A549 (cell line): ENCODE results near the gene TNFRSF21. TPM values are rescaled to one million over a fixed set of nuclear protein-coding genes. Genes with fewer than 3 reads are reported as not detected.

Experiments used
- ATAC-seq, 2 experiments: fragments of 200-7000 bp in 1 of 2; fragments of >200 bp in 1 of 2; cut with Nextera tagmentation in 1 of 2; cut with Tn5 transposase in 1 of 2; 3 replicates each; pipeline versions ENCODE4 v1.8.0 to v1.9.1; 2018 to 2020; ENCODE audit warnings: mild to moderate bottlenecking in 1 of 2, moderate library complexity in 1 of 2
- CTCF ChIA-PET: fragments of 300-600 bp; sonication (Branson Sonifier 250); formaldehyde crosslinking; extraction: SDS; loops from one replicate; lab custom pipeline; 2021; ENCODE audit warnings: antibody characterized with exemption, inconsistent platforms; lab: Yijun Ruan, JAX
- POLR2A ChIA-PET: fragments of 350-600 bp; formaldehyde crosslinking; extraction: SDS; loops from one replicate; lab custom pipeline; 2021; ENCODE audit warnings: antibody characterized with exemption, inconsistent platforms; lab: Yijun Ruan, JAX
- DNase-seq, 2 experiments: peaks; one replicate each; pipeline versions ENCODE4 v3.0.0 to v3.0.0-alpha.2; 2011 to 2016; ENCODE audit warnings: low read depth in 1 of 2, low spot score in 1 of 2
- FAIRE-seq: peaks from 2 replicates; lab custom pipeline; 2011; peaks lifted over from hg19 to GRCh38; lab: Jason Lieb, UNC
- H3K27ac ChIP-seq, 2 experiments: fragments of >200 bp; sonication (Bioruptor Twin); formaldehyde crosslinking; 3 replicates each; pipeline ENCODE4 v1.5.1; 2016 to 2017
- H3K4me1 ChIP-seq: fragments of >200 bp; sonication (Bioruptor Twin); formaldehyde crosslinking; 3 replicates; pipeline ENCODE4 v1.6.1; 2016
- H3K4me2 ChIP-seq: fragments of >200 bp; sonication (Bioruptor Twin); formaldehyde crosslinking; 3 replicates; pipeline ENCODE4 v1.6.1; 2016
- H3K4me3 ChIP-seq: fragments of >200 bp; sonication (Bioruptor Twin); formaldehyde crosslinking; 3 replicates; pipeline ENCODE4 v1.5.1; 2016
- H3K9me3 ChIP-seq: fragments of >200 bp; sonication (Bioruptor Twin); formaldehyde crosslinking; 3 replicates; pipeline ENCODE4 v1.6.1; 2016
- ATOH8 ChIP-seq: fragments of 250-450 bp; sonication (Bioruptor Pico); IDR thresholded peaks from 2 replicates; pipeline ENCODE4 v1.5.0; 2020; ENCODE audit warnings: low read depth, mild to moderate bottlenecking, moderate library complexity
- CBX8 ChIP-seq: fragments of 200-600 bp; sonication (generic); IDR thresholded peaks from 2 replicates; pipeline ENCODE4 v1.6.1; 2016
- E2F6 ChIP-seq: IDR thresholded peaks from 2 replicates; pipeline ENCODE4 v1.6.1; 2012; ENCODE audit warnings: low read depth, borderline replicate concordance
- EHF ChIP-seq: fragments of 250-450 bp; sonication (Bioruptor Pico); IDR thresholded peaks from 2 replicates; pipeline ENCODE4 v1.5.0; 2020; ENCODE audit warnings: mild to moderate bottlenecking
- FOXS1 ChIP-seq: fragments of 250-450 bp; sonication (Bioruptor Pico); IDR thresholded peaks from 2 replicates; pipeline ENCODE4 v1.5.0; 2020; ENCODE audit warnings: mild to moderate bottlenecking, moderate library complexity
- HDAC2 ChIP-seq: fragments of 200-600 bp; sonication (generic); IDR thresholded peaks from 2 replicates; pipeline ENCODE4 v1.6.1; 2016
- HMGXB4 ChIP-seq: fragments of 250-450 bp; sonication (Bioruptor Pico); IDR thresholded peaks from 2 replicates; pipeline ENCODE4 v1.5.0; 2021; ENCODE audit warnings: mild to moderate bottlenecking, moderate library complexity, borderline replicate concordance
- HOXB5 ChIP-seq: fragments of 250-450 bp; sonication (Bioruptor Pico); IDR thresholded peaks from 2 replicates; pipeline ENCODE4 v1.5.0; 2020; ENCODE audit warnings: mild to moderate bottlenecking, moderate library complexity
- KDM1A ChIP-seq: fragments of 200-600 bp; sonication (generic); IDR thresholded peaks from 2 replicates; pipeline ENCODE4 v1.6.1; 2016; ENCODE audit warnings: low read depth, mild to moderate bottlenecking
- MAX ChIP-seq: IDR thresholded peaks from 2 replicates; pipeline ENCODE4 v1.6.1; 2012
- NR3C1 ChIP-seq: fragments of >200 bp; sonication (Bioruptor Twin); formaldehyde crosslinking; IDR thresholded peaks from 3 replicates; pipeline ENCODE4 v1.6.1; 2017
- POLR2AphosphoS2 ChIP-seq: conservative IDR thresholded peaks from 2 replicates; pipeline ENCODE4 v1.6.1; 2012; ENCODE audit warnings: low read length, improper control_type of control experiment, inconsistent platforms
- RARB ChIP-seq: fragments of 250-450 bp; sonication (Bioruptor Pico); IDR thresholded peaks from 2 replicates; pipeline ENCODE4 v1.8.0; 2021; ENCODE audit warnings: mild to moderate bottlenecking, moderate library complexity
- REST ChIP-seq: fragments of 200-600 bp; sonication (generic); IDR thresholded peaks from 2 replicates; pipeline ENCODE4 v1.6.1; 2016; ENCODE audit warnings: antibody characterized with exemption, mild to moderate bottlenecking, moderate library complexity
- RFX5 ChIP-seq: fragments of 450-650 bp; IDR thresholded peaks from 2 replicates; pipeline ENCODE4 v1.7.1; 2014; ENCODE audit warnings: antibody characterized with exemption, mild to moderate bottlenecking, moderate library complexity
- RNF2 ChIP-seq: fragments of 200-600 bp; sonication (generic); IDR thresholded peaks from 2 replicates; pipeline ENCODE4 v1.6.1; 2016; ENCODE audit warnings: low read depth, mild to moderate bottlenecking, antibody characterized with exemption, moderate library complexity, borderline replicate concordance
- SMC3 ChIP-seq: fragments of >200 bp; sonication (Bioruptor Twin); formaldehyde crosslinking; IDR thresholded peaks from 3 replicates; pipeline ENCODE4 v1.6.1; 2018; ENCODE audit warnings: inconsistent platforms
- TFCP2L1 ChIP-seq: fragments of 250-450 bp; sonication (Bioruptor Pico); IDR thresholded peaks from 2 replicates; pipeline ENCODE4 v1.5.0; 2021; ENCODE audit warnings: mild to moderate bottlenecking
- TP53 ChIP-seq: fragments of 250-450 bp; sonication (Bioruptor Pico); IDR thresholded peaks from 2 replicates; pipeline ENCODE4 v1.5.0; 2021; ENCODE audit warnings: mild to moderate bottlenecking, moderate library complexity
- USF2 ChIP-seq: fragments of 450-650 bp; IDR thresholded peaks from 2 replicates; pipeline ENCODE4 v1.6.1; 2014; ENCODE audit warnings: antibody characterized with exemption
- ZNF302 ChIP-seq: fragments of 250-450 bp; sonication (Bioruptor Pico); IDR thresholded peaks from 2 replicates; pipeline ENCODE4 v1.9.0; 2021; ENCODE audit warnings: inconsistent platforms, mild to moderate bottlenecking, moderate library complexity
- ZSCAN20 ChIP-seq: fragments of 250-450 bp; sonication (Bioruptor Pico); IDR thresholded peaks from 2 replicates; pipeline ENCODE4 v1.8.0; 2022; ENCODE audit warnings: mild to moderate bottlenecking, moderate library complexity
- WGBS: methylation state at CpG from one replicate; pipeline ENCODE4 v1.1.6; 2017; ENCODE audit errors: missing lambda C conversion rate; 5-methylcytosine and 5-hydroxymethylcytosine counted together
- polyA plus RNA-seq, 4 experiments: library from polyadenylated mRNA; depleted of rRNA in 3 of 4; stranded (reverse); fragments of >200 nt; fragmentation: RNase III in 1 of 4; extraction: RNeasy Plus Mini Kit Qiagen cat#74134 plus additional on column Dnase treatment in 1 of 4; gene quantifications; 2 replicates in 3 of 4; 3 replicates in 1 of 4; pipeline ENCODE4 v1.2.3, GENCODE V29; 2011 to 2017

The TNFRSF21 gene
- polyA plus RNA-seq, 2 of the 4 experiments (the other 2 are of a cell fraction), result 14.1 to 15.6 TPM

GRCh38 chr6:47306887-47307286, 2.8 kb downstream of the TNFRSF21 start:
- ATAC-seq, result no peak
- H3K9me3 ChIP-seq, result no peaks in the 10 kb centered on the region
- no peak for FAIRE-seq
- CTCF ChIA-PET, result interaction anchor here (11.9 kb wide), 1 partner anchor 211 kb away, joined by 138 read pairs; no protein-coding TSS in a partner anchor
- no peak overlapping the region for H3K4me3 ChIP-seq
- no peak for DNase-seq
- H3K4me2 ChIP-seq, result peak overlapping the region; percentile 95
- TF ChIP-seq ATOH8 (no peak), KDM1A (no peak), TFCP2L1 (CRISPR knock-in tag) (no peak), HDAC2 (no peak), SMC3 (no peak), ZSCAN20 (CRISPR knock-in tag) (no peak), NR3C1 (no peak), RARB (CRISPR knock-in tag) (no peak), FOXS1 (CRISPR knock-in tag) (no peak), POLR2AphosphoS2 (no peak), HOXB5 (CRISPR knock-in tag) (no peak), RFX5 (no peak), USF2 (no peak)
- TF ChIP-seq, all 56 proteins: peak for 0
- H3K27ac ChIP-seq, result no peak overlapping the region
- H3K4me1 ChIP-seq, result peaks cover 38% of the 10 kb centered on the region
- POLR2A ChIA-PET, result no interaction called here
- 55% methylated on average over 2 of the region's 2 CpGs for WGBS

- no peak for DNase-seq
- no peak for FAIRE-seq
- Histone ChIP-seq H3K4me1 (peaks cover 35% of the 10 kb centered on the region), H3K27ac (no peak overlapping the region), H3K4me3 (no peak overlapping the region), H3K9me3 (no peaks in the 10 kb centered on the region), H3K4me2 (no peak overlapping the region)
- TF ChIP-seq MAX, result no peak
- ChIA-PET POLR2A (no interaction called here), CTCF (interaction anchor here (11.9 kb wide), 1 partner anchor 208 kb away, joined by 138 read pairs; no protein-coding TSS in a partner anchor)
- no peak for ATAC-seq
- 80% methylated on average over 1 of the region's 1 CpG for WGBS
These were observed 5.8 kb downstream of the TNFRSF21 start for GRCh38 chr6:47303861-47304260.

- CTCF ChIA-PET, result interaction anchor here (11.9 kb wide), 1 partner anchor 207 kb away, joined by 138 read pairs; no protein-coding TSS in a partner anchor
- no peaks in the 10 kb centered on the region for H3K9me3 ChIP-seq
- whole genome bisulfite sequencing, result 94% methylated on average over 1 of the region's 1 CpG
- POLR2A ChIA-PET, result no interaction called here
- no peak for ATAC-seq
- H3K4me2 ChIP-seq, result no peak overlapping the region
- TF ChIP-seq ZSCAN20 (CRISPR knock-in tag), result no peak
- TF ChIP-seq RNF2, result no peak
- TF ChIP-seq, all 56 proteins: peak for 0
- peaks cover 40% of the 10 kb centered on the region for H3K4me1 ChIP-seq
- H3K27ac ChIP-seq, result no peak overlapping the region
- DNase-seq (no peak), FAIRE-seq (no peak)
- H3K4me3 ChIP-seq, result no peak overlapping the region
These were observed 6.4 kb downstream of the TNFRSF21 start for GRCh38 chr6:47303342-47303741.

GRCh38 chr6:47302043-47302442, 7.7 kb downstream of the TNFRSF21 start:
- peaks cover 31% of the 10 kb centered on the region for H3K4me1 ChIP-seq
- no peaks in the 10 kb centered on the region for H3K9me3 ChIP-seq
- H3K27ac ChIP-seq, result no peak overlapping the region
- no peak overlapping the region for H3K4me3 ChIP-seq
- CTCF ChIA-PET, result interaction anchor here (1.2 kb wide), 1 partner anchor 453 kb away, joined by 3 read pairs; no protein-coding TSS in a partner anchor
- H3K4me2 ChIP-seq, result no peak overlapping the region
- ATAC-seq (no peak), FAIRE-seq (no peak), DNase-seq (no peak)
- WGBS, result 90% methylated on average over 6 of the region's 6 CpGs
- POLR2A ChIA-PET, result no interaction called here
- TF ChIP-seq E2F6 (no peak), REST (no peak), RARB (CRISPR knock-in tag) (no peak), EHF (CRISPR knock-in tag) (no peak), USF2 (no peak), ZNF302 (CRISPR knock-in tag) (no peak), HMGXB4 (CRISPR knock-in tag) (no peak), TP53 (no peak), CBX8 (no peak)
